Stimulated activated CD4-positive, alpha-beta T cell treated with anti-CD3 and anti-CD28 coated beads, Interleukin-12 subunit alpha, Interleukin-12 subunit beta, amount 100 ng/mL, for 4 hours (primary cell): Measurements from ENCODE around the gene TSPAN5.

ENCODE experiments used
- DNase-seq: peaks from one replicate; pipeline ENCODE4 v3.0.0-alpha.2; 2020

Gene TSPAN5

DNA sequence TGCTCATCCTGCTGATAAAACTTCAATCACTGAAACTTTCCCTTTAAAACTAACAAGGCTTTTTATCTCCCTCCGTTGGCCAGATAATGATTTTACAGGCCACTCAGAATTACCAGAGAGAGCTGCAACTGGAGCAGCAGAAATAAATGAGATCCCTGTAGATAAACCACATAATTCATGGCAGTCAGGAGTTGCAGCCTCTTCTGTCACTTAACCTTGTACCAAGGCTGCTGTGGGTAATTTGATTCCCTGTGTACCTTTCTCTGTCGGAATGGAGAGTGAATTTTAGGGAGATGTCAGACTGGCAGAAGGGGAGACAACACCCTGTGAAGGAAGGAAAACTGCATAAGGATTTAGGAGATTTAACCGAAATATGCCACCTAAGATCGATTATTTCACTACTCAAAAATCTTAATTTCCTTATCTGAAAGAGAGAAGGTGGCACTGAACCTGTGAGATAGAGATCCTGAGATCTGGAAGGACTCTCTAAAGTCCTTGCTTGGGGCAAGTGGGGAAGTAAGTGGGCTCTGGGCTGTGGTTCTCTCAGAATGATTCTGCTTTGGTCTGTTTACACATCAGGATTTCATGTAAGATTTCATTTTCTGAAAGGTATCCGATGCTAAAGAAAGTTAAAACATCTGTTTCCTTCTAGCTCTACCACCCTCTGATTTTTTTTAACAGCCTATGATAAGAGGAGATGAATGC, 14.3 kb upstream of the TSPAN5 start:
- no peak for DNase-seq

DNA sequence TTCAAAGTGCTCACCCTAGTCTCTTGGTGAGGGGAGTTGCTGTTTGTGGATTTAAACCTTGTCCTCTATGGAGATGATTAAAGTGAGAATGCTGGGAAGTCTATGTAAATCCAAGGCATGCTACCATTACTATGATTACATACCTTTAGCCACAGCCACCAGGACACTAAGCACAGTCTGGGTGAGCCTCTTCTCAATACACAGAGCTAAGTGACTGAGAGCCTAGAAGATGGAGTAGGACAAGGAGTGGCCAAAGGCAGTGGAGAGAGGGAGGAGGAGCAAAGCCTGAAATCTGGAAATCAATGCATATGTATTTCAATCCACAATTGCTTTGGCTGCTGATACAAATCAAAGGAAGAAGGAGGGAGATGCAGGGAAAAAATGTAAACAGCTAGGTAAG, 12.7 kb upstream of the TSPAN5 start:
- DNase-seq, result no peak

DNA sequence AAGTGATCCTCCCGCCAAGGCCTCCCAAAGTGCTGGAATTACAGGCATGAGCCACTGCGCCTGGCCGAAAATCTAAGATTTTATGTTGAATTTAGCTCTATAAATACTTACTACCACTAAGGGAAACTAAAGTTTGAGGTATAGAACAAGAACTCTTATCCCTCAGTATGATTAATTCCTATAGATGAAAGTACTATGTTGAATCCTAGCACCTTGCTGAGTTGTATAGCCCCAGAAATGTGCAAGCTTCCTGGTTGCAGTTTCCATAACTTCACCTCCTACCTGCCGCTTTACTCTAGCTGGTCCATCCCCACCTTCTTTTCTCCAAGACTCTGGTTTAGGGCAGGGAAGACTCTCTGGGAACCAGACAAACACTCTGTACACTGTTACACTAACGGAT, 11.8 kb upstream of the TSPAN5 start:
- DNase-seq, result no peak

DNA sequence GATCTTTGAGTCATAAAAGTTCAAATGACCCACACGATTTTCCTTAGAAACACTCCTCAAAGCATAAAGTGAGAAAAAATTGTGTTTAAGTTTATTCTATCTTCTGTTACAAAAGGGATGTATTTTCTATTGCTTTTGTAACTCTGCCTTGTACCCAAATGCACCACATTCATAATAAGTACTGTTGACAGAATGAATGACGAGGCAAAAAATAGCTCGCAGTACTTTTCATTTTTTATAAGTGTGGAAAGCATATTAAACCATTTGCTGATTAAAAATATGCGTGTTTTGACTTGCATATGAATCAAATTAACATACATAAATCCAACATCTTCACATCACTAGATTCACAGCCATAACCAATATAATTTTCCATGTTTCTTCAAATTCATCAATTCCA, 11.2 kb upstream of the TSPAN5 start:
- DNase-seq, result no peak

DNA sequence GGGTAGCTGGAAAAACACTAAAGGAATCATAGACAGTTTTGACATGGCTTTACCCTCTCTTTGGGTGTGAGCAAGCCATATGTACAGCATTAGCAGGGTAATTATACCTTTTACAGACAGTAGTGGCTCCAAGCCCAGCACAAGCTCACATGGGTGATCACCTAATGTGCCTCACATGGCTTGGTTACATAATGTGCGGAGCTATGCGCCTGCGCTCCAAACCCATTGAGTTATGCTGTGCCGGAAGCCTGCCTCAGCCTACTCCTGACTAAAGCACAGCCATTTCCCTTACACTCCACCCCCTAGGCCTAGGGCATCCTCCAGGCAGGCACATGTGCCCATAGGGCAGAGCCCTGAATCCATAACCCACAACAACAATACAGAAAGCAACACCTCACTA, 6.5 kb upstream of the TSPAN5 start:
- DNase-seq, result no peak

DNA sequence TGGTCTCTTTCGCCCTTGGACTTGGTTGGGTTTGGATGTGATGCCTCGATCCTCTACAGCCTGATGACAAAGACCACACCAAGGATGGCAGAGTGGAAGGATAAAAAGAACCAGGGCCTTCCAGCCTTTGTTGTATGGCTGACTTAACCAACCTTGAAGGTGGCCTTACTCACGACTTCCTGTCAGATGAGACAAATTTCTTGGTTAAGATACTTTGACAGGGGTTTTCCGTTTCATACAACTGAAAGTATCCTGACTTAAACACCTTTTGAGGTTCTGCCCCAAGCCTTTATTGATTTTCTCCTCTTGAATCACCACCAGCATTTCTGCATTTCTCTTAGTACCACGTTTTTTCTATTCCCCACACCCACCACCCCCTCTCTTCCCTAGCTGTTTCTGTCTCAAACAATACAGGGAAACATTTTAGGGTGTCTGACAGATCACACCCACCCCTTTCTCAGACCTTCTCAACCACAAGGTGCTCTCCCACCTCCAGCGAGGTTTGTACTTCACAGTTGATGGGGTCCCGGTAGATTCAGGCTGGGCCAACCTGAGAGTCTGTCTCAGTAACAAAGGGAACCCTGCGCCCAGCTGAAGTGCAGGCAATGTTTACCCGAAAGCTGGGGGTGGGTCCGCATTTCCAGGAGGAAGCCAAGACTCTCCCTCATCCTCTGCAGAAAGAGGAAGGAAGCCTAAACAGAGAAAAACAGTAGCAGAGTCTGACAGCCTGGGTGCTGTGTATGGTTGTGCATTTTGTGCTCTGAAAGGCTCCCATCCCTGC, 5.0 kb upstream of the TSPAN5 start:
- DNase-seq, result peak; percentile 61

DNA sequence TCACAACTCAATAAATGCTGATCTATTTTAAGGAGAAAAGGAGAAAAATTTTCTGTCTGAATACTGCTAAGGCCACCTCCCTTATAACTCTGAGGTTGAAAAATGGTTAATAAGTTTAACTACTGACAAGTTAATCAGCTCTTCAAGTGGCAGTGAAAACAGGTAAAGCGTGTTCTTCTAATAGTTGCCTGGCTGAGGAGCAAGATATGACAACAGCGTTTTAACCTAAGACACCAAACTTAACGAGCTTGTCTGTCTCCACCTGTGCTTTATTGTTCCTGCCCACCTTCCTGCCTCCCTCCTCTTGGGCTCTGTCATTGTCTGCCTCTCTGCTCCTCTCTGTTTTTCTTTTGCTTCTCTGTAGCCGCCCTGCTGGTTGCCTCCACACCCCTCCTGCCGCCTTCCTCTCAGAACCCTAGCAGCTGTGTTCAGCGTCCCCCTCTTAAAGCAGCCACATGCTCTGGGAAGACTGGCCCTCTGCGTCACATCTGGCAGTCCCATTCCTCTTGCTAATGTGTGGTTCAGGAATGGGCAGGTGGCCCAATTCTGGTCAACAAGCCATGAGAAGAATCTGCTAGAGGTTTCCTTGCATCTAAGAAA, 4.3 kb upstream of the TSPAN5 start:
- peak; percentile 29 for DNase-seq

DNA sequence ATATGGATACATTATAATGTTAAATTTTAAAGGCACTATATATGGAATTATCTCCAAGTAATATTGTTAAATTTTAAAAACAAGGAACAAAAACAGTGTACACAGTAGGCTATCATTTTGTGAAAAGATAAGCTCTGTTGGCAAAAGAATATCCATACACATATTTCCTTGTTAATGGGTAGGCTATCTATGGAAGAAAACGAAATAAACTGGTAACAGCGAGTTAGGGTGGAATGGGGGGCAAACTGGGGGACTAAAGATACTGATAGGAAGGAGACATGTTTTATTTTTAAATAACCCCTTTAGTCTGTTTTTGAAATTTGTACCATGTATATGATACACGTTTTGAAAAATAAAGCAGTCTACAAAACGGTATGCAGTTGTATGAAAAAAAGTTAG, 3.6 kb upstream of the TSPAN5 start:
- DNase-seq, result no peak

DNA sequence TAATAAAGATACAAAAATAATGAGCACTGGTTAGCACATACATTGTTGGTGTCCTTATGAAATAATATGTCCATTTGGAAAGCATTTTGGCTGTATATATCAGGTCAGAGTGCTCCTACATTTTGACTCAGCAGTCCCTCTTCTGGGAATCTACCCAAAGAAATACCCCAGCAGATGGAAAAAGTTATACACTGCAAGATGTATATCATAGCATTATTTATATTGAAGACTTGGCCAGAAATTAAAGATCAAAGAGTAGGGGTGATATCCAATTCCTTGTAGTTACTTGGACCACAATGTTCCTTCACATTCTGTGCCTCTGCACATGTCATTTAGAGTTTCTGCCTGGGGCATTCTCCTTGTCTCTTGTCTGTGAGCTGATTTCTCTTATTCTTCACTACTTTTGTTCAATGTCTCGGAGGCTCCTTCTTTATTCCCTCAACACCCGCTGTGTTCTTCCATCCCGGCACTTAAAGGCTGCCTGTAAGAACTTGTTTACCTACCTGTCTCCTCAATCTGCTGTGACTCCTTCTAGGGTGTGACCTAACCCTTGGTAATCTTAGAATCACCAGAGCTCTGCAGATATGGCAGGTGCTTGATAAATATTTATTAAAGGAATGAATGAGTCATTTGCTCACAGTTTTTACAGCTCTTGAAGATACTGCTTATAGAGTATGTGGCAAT, 3.1 kb upstream of the TSPAN5 start:
- no peak for DNase-seq

DNA sequence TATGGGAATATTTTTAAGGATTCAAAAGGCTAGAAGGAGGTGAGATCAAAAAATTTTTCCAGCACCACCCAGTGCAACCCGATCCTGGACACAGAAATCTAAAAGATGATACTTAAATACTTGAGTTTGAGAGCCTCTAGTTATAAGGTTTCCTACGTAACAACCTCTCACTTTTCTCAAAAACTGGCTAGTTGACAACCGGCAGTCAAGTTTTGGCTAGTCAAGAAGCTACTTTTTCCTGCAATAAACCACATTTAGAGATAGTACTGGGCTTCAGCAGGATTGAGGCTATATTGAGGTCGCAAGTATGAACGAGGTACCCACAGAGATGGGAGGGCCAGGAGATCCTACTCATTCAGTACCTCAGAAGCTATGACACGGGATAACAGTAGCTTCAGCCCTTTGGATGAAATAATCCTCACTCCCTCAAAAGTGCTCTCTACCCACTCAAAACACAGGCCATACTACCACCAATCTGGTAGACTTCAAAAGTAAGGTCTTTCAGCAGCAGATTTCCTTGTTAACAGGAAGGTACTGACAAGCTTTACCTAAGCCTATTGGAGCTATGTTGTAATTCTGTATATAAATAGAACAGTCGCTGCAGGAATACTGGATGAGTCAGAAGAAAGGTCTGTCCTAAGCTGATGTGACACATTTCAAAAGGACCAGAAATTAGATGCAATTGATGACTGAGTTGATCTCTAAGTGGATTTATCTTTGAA, 1.5 kb upstream of the TSPAN5 start:
- no peak for DNase-seq

DNA sequence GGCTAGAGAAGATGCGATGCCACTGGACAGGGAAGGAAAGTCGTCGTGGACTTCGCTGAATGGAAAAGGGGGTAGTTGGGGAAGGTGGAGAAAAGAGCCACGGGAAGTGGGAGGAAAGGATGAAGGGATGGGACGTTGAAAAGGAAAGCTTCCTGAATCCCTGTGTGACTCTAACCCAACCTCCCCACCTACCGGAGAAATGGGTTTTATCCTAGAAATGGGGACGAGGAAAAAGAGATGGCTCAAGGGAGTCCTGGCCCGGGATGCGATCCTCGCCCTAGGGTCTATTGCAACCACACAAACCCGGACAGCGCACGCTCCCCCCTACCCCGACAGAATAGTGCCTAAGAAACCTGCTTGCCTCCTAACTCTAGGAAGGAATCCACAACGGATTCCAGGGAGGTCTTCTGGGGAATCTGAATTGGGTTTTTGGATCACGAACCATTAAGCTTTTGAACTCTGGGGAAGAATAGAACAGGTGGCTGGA, 738 bp upstream of the TSPAN5 start:
- DNase-seq, result no peak

DNA sequence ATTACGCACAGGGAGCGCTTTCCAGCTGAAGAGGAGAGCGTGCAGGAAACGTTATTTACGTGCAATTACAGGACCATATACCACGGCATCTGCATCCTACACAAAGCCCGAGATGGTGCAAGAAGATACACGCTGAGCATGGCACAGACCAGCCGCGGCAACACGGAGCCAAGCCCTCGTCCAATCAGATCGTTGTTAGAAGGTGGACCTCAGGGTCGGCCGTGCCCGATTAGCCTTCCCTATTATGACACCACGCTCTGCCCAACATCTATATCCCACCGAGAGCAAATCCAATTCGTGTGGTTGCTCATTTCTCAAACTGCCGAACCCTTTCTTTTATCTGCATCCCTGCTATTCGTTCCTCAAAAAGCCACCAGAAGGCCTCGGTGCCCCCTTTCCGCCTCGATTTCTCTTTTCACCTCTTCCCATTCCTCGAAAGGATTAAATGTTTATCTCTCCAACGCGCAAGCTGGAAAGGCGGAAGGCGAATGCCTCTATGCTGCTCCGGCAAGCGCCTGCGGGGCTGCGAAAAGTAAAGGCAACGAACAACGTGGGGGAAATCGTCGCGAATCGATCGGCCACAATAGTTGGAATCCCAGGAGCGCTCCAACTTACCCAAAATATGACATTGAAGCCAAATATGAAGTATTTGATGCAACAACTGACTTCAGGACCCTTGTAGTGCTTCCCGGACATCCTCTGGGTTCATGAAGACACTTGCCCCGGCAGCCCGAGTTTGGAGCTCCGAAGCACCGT, 702 bp downstream of the TSPAN5 start:
- peak; percentile 28 for DNase-seq

DNA sequence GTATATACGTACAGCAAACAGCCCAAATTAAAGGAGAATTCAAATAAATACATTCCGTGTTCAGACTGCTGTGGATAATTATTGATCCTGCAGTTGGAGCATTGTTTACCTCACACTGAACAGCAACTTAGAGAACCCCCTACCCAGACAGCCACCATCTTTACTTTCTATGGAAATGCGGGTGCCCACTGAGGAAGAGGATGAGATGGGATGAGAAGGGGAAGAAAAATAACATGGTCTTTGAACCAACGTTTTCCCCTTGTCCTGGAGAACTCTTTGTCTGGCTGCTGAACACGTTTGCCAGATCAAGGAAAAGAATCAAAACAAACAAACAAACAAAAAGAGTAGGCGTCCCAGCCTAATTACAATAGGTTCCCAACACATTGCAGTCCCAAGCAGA, 1.5 kb downstream of the TSPAN5 start:
- no peak for DNase-seq

DNA sequence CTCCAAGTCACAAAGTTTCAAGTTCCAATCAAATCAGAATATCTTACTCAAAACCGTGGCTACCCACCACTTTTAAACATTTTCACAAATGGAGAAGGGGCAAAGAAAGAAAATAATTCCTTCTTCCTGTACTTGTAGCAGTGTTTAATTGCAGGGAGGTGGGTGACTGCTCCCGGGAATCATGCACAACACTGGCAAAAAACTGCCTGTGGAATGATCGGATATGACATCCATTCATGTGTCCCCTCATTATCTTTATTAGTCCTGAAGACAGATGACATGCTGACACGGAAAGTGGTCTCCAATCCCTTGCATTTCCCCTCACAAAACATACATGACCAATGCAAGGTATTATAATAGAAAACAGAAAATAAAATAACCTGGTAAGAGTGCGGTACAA, 2.0 kb downstream of the TSPAN5 start:
- DNase-seq, result no peak

DNA sequence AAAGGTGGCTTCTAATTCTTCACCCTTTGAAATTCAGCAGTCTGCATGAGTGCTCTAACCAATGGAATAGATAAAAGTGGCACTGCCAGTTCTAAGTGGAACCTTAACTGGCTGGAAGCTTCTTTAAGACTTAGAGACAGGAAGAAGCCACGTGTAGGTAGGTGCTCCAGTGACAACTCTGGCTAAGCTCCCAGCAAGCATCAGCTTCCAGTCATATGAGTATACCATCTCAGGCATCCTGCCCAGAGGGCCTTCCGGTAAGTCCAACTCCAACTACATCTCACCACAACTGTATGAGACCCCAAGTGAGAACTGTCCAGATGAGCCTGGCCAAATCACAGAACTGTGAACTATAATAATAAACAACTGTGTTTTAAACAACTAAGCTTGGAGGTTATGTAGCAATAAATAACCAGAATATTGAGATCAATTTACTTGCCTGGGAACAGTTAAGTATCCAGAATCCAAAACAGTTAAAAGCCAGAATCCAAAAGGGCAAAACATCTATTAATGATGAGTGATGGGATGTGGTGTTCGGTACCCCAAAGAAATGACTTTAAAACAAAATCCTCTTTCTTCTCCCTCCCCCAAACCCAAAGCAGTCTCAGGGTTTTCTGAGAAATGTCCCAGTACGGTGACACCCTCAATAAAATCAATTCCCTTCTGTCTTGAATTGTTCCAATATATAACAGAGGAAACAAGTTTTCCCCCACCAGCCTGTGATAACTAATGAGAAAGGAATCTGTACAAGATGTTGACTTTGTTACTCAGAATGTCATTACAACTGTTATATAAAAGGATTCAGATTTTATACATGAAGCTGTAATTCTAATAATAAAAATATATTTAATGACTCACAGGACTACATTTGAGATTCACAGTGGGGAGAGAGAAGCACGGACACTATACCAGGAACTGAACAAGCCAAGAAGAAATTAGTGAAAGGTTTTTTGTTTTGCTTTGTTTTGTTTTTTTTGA, 4.2 kb downstream of the TSPAN5 start:
- DNase-seq, result no peak

DNA sequence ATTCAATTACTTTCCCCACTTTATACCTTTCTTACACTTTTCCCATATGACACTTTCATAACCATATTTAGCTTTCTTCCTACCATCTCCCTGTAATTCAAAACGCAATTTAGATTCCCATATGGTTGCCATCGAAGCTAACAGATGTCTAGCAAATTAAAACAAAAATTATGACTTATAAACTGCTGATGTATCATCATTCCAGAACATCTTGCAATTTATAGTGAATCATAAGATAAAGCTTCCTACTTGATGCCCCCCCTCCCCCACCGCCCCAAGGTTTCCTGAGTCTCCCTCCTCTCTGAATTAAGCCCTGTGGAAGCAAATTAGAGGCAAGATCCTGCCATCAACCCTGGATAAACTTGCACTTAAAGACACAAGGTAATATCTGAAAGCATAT, 5.4 kb downstream of the TSPAN5 start:
- DNase-seq, result no peak

DNA sequence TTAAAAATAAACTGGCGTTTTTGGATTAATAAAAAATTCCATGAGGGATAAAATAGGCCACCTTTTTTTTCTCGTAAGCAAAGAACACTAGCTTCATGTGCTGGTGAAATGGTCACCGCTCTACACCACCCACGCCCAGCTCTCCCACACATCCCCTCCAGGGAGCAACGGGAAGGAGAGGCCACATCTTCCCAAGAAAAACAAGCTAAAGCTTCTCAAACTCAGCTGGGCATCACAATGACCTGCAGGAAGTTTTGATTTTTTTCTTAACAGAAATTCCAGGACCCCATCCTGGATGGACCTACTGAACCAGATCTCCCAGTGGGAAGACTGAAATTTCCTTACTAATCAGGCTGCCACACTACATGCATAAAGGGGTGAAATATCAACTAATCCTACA, 9.8 kb downstream of the TSPAN5 start:
- no peak for DNase-seq

DNA sequence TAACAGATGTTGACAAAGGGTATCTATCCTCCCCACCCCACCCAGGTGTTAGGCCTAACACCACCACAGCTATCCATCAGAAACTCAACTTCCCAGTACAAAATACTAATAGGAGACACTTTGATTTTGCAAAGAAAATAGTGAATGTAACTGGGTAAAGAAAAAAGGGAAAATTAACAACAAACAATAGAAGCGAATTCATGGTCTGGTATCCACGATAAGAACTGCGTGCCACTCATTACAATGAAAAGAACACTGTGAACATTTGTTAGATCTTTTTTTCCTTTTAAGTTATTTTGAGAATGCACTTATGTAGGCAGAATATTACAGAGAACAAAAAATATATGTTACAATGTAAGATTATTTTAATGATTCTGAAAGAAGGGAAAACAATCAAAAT, 12.0 kb downstream of the TSPAN5 start:
- DNase-seq, result no peak

DNA sequence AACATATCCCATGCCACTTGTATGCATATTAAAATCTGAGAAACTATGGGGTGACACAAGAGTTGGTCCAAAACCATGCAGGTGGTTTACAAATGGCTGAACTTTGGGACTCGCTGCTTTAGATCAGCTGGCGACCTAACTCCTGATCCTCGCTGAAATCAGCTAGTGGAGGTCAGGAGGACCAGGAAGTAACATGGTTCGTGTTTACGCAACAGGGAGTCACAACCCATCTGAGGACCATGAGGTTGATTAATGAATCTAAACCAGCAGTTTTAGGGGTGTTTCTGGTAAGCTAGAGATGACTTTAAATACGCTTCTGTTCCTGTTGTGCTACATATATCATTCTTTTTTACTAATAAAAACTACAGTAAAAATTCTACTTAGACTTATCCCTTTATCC, 12.9 kb downstream of the TSPAN5 start:
- no peak for DNase-seq

DNA sequence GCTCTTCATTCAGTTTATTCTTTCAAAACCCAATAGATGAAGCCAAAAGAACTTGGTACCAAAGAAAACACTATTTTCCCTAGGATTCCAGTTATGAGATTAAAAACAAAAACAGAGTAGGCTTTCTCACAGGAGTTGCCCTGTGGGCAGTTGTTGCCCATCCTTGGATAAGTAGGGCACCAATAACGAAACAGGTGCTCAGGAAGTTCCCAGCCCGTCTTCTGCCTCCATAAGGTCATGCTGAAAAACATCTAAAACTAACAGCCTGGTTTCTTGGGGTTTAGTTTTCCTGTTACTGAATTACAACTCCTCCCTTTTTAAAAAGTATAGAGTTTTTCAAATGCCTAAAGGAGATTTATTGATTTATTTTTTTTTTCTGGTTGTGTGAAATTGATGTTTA, 14.7 kb downstream of the TSPAN5 start:
- DNase-seq, result no peak

DNA sequence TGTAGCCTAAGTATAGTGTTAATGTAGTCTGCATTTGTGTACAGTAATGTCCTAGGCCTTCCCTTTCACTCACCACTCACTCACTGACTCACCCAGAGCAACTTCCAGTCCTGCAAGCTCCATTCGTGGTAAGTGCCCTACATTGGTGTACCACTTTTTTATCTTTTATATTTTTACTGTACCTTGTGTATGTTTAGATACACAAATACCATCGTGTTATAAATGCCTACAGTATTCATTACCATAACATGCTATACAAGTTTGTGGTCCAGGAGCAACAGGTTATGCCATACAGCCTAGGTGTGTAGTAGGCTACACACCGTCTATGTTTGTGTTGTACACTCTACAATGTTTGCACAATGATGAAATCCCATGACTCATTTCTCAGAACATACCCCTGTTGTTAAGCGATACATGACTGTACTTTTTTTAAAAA, 15.4 kb downstream of the TSPAN5 start:
- DNase-seq, result no peak
